Testis (tissue), 3 donors: ENCODE measurements around the gene DMTF1. TPM values are rescaled to one million over a fixed set of nuclear protein-coding genes. Genes with fewer than 3 reads are reported as not detected.

Experiments
- DNase-seq: peaks from one replicate; pipeline ENCODE4 v3.0.0-alpha.2; 2019
- H3K27ac ChIP-seq, 2 donors: fragments of 200-600 bp; sonication (generic); one replicate each; pipeline ENCODE4 v1.5.1; 2019
- H3K27me3 ChIP-seq: fragments of 200-600 bp; sonication (generic); one replicate; pipeline ENCODE4 v1.5.1; 2019
- H3K36me3 ChIP-seq: fragments of 200-600 bp; sonication (generic); one replicate; pipeline ENCODE4 v1.5.1; 2017; ENCODE audit warnings: low read depth; ENCODE audit errors: missing control alignments
- H3K4me1 ChIP-seq: fragments of 200-600 bp; sonication (generic); one replicate; pipeline ENCODE4 v1.5.1; 2019
- H3K4me3 ChIP-seq, 2 donors: fragments of 200-600 bp; sonication (generic); one replicate each; pipeline ENCODE4 v1.5.1; 2017 to 2019
- H3K9me3 ChIP-seq: fragments of 200-600 bp; sonication (generic); one replicate; pipeline ENCODE4 v1.5.1; 2017
- CTCF ChIP-seq, 3 experiments: fragments of 450-650 bp in 2 of 3; fragments of 200-600 bp in 1 of 3; sonication (generic) in 1 of 3; IDR thresholded peaks; one replicate each; pipeline ENCODE4 v1.5.1; 2016 to 2019; ENCODE audit warnings: antibody characterized with exemption in 3 of 3, mild to moderate bottlenecking in 2 of 3, moderate library complexity in 1 of 3
- POLR2A ChIP-seq: fragments of 450-650 bp; IDR thresholded peaks from one replicate; pipeline ENCODE4 v1.6.1; 2017; ENCODE audit warnings: antibody characterized with exemption, mild to moderate bottlenecking, moderate library complexity
- WGBS, 2 donors: methylation state at CpG; one replicate each; pipeline ENCODE4 v1.1.5; 2018; 5-methylcytosine and 5-hydroxymethylcytosine counted together
- intact Hi-C: fragments of 100-400 bp; cut with DNase I; formaldehyde crosslinking; loops from one replicate; pipeline ENCODE4 v1.15.1; 2023; ENCODE audit warnings: low total_unique reads
- polyA plus RNA-seq: library from polyadenylated mRNA; stranded (reverse); fragments of 350-450 nt; fragmentation: Illumina TruSeq; extraction: RNeasy Lipid Tissue Mini Kit (QIAGEN cat#74804); gene quantifications from one replicate; pipeline ENCODE4 v1.2.3, GENCODE V29; 2014; ENCODE audit warnings: low read depth, low replicate concordance; ENCODE audit not compliant: insufficient read depth
- total RNA-seq, 2 donors: library from RNA; depleted of rRNA; stranded (reverse); fragments of >200 nt; gene quantifications; one replicate each; pipeline ENCODE4 v1.2.3, GENCODE V29; 2016

The DMTF1 gene
- total and polyA plus RNA-seq, 3 donors from 2014 or later, result 118 to 196 (median 148) TPM

GRCh38 chr7:87220026-87220733 lies 67.9 kb downstream of the DMTF1 start:
- no peak for TF ChIP-seq CTCF (IDR thresholded peaks at IDR 0.05)
- TF ChIP-seq POLR2A, result peak; percentile 43
- no peaks in the 10 kb centered on the region for H3K36me3 ChIP-seq
- peak; percentile 79 for DNase-seq
- peak overlapping the region; percentile 77 to 83 for H3K4me3 ChIP-seq
- H3K4me1 ChIP-seq, result no peaks in the 10 kb centered on the region
- WGBS, 2 donors, result 0% methylated on average over 14 to 51 of the region's 75 CpGs
- peak overlapping the region; percentile 75 to 86 for H3K27ac ChIP-seq
- no peaks in the 10 kb centered on the region for H3K27me3 ChIP-seq
- H3K9me3 ChIP-seq, result no peaks in the 10 kb centered on the region
- intact Hi-C loops, result loop anchor here (10.0 kb wide), 1 partner anchor 75 kb away; no protein-coding TSS in a partner anchor

- WGBS, 2 donors, result 3 to 6% methylated on average over 17 of the region's 17 CpGs
- H3K27ac ChIP-seq, result no peak overlapping the region
- TF ChIP-seq POLR2A (no peak), CTCF (IDR thresholded peaks at IDR 0.05) (no peak)
- peak overlapping the region; percentile 77 to 83 for H3K4me3 ChIP-seq
- intact Hi-C loops, result loop anchor here (10.0 kb wide), 1 partner anchor 76 kb away; no protein-coding TSS in a partner anchor
- no peaks in the 10 kb centered on the region for H3K36me3 ChIP-seq
- no peaks in the 10 kb centered on the region for H3K27me3 ChIP-seq
- no peaks in the 10 kb centered on the region for H3K4me1 ChIP-seq
- no peaks in the 10 kb centered on the region for H3K9me3 ChIP-seq
- DNase-seq, result peak; percentile 42
Measured at GRCh38 chr7:87220734-87221215, 68.5 kb downstream of the DMTF1 start.

GRCh38 chr7:87223666-87224065 lies 71.4 kb downstream of the DMTF1 start:
- no peak for DNase-seq
- H3K9me3 ChIP-seq, result no peaks in the 10 kb centered on the region
- no peaks in the 10 kb centered on the region for H3K27me3 ChIP-seq
- H3K36me3 ChIP-seq, result no peaks in the 10 kb centered on the region
- no peaks in the 10 kb centered on the region for H3K4me1 ChIP-seq
- TF ChIP-seq CTCF (IDR thresholded peaks at IDR 0.05) (no peak), POLR2A (no peak)
- 79 to 91% methylated on average over 1 of the region's 1 CpG for WGBS, 2 donors
- H3K4me3 ChIP-seq, result no peak overlapping the region
- no peak overlapping the region for H3K27ac ChIP-seq
- intact Hi-C loops, result loop anchor here (10.0 kb wide), 1 partner anchor 79 kb away; no protein-coding TSS in a partner anchor

GRCh38 chr7:87225696-87226095 lies 73.4 kb downstream of the DMTF1 start:
- intact Hi-C loops, result loop anchor here (10.0 kb wide), 1 partner anchor 81 kb away; no protein-coding TSS in a partner anchor
- H3K9me3 ChIP-seq, result no peaks in the 10 kb centered on the region
- H3K4me1 ChIP-seq, result no peaks in the 10 kb centered on the region
- no peaks in the 10 kb centered on the region for H3K36me3 ChIP-seq
- TF ChIP-seq CTCF (IDR thresholded peaks at IDR 0.05) (no peak), POLR2A (no peak)
- DNase-seq, result no peak
- H3K27ac ChIP-seq, result no peak overlapping the region
- no peak overlapping the region for H3K4me3 ChIP-seq
- no peaks in the 10 kb centered on the region for H3K27me3 ChIP-seq
- 76 to 83% methylated on average over 1 of the region's 1 CpG for WGBS, 2 donors
